MM.1S (cell line): ENCODE measurements around the gene FAM118B.

Experiments used
- DNase-seq: peaks from one replicate; pipeline ENCODE4 v3.0.0-alpha.2; 2015
- H2AFZ ChIP-seq: fragments of 300-600 bp; sonication (generic); 2 replicates; pipeline ENCODE4 v1.6.0; 2016; ENCODE audit warnings: antibody characterized with exemption, low read length
- H3F3A ChIP-seq: fragments of 300-600 bp; sonication (generic); 2 replicates; pipeline ENCODE4 v1.6.1; 2016; ENCODE audit warnings: mild to moderate bottlenecking, antibody characterized with exemption, low read length, moderate library complexity, mixed read lengths; ENCODE audit not compliant: insufficient read depth
- H3K27ac ChIP-seq: fragments of 300-600 bp; sonication (generic); 2 replicates; pipeline ENCODE4 v1.5.1; 2016; ENCODE audit warnings: mild to moderate bottlenecking, low read length
- H3K27me3 ChIP-seq: fragments of 300-600 bp; sonication (generic); replicated peaks from 2 replicates; pipeline ENCODE4 v1.6.0; 2016; ENCODE audit warnings: low read length; ENCODE audit not compliant: insufficient read depth
- H3K36me3 ChIP-seq: fragments of 300-600 bp; sonication (generic); replicated peaks from 2 replicates; pipeline ENCODE4 v1.6.1; 2016; ENCODE audit warnings: mild to moderate bottlenecking, low read length, mixed read lengths; ENCODE audit not compliant: insufficient read depth
- H3K4me1 ChIP-seq: fragments of 300-600 bp; sonication (generic); 2 replicates; pipeline ENCODE4 v1.6.1; 2016; ENCODE audit warnings: low read length, mixed read lengths
- H3K4me2 ChIP-seq: fragments of 300-600 bp; sonication (generic); 2 replicates; pipeline ENCODE4 v1.6.0; 2016; ENCODE audit warnings: low read depth, low read length
- H3K4me3 ChIP-seq: fragments of 300-600 bp; sonication (generic); 2 replicates; pipeline ENCODE4 v1.5.1; 2016; ENCODE audit warnings: low read length, mixed read lengths
- H3K79me2 ChIP-seq: fragments of 300-600 bp; sonication (generic); 2 replicates; pipeline ENCODE4 v1.6.1; 2016; ENCODE audit warnings: mixed run types, low read length, mixed read lengths
- H3K9ac ChIP-seq: fragments of 300-600 bp; sonication (generic); 2 replicates; pipeline ENCODE4 v1.6.1; 2016; ENCODE audit warnings: low read length, mixed read lengths
- H3K9me2 ChIP-seq: fragments of 300-600 bp; sonication (generic); replicated peaks from 2 replicates; pipeline ENCODE4 v1.6.1; 2016; ENCODE audit warnings: mild to moderate bottlenecking, low read length, mixed read lengths; ENCODE audit not compliant: insufficient read depth
- H3K9me3 ChIP-seq: fragments of 300-600 bp; sonication (generic); replicated peaks from 2 replicates; pipeline ENCODE4 v1.6.1; 2016; ENCODE audit warnings: mild to moderate bottlenecking, low read length, mixed read lengths; ENCODE audit not compliant: insufficient read depth
- H4K20me1 ChIP-seq: fragments of 300-600 bp; sonication (generic); 2 replicates; pipeline ENCODE4 v1.6.1; 2016; ENCODE audit warnings: mild to moderate bottlenecking, low read length, moderate library complexity, mixed read lengths; ENCODE audit not compliant: insufficient read depth
- CTCF ChIP-seq: fragments of 300-600 bp; sonication (generic); IDR thresholded peaks from 2 replicates; pipeline ENCODE4 v1.5.1; 2016; ENCODE audit warnings: antibody characterized with exemption, low read length, mixed read lengths
- EZH2 ChIP-seq: fragments of 300-600 bp; sonication (generic); optimal IDR thresholded peaks from 2 replicates; pipeline ENCODE3; 2017; ENCODE audit warnings: low read depth, mild to moderate bottlenecking, antibody characterized with exemption, low read length, mixed read lengths
- EZH2phosphoT487 ChIP-seq: fragments of 300-600 bp; sonication (generic); IDR thresholded peaks from 2 replicates; pipeline ENCODE4 v1.6.1; 2018; ENCODE audit warnings: antibody characterized with exemption, low read length

Gene FAM118B

GRCh38 chr11:126224647-126225294 is 13.2 kb downstream of the FAM118B start:
- no peak overlapping the region for H2AFZ ChIP-seq
- no peak overlapping the region for H3K4me3 ChIP-seq
- H3K9me3 ChIP-seq, result no peaks in the 10 kb centered on the region
- H3K4me2 ChIP-seq, result no peak overlapping the region
- H3K27ac ChIP-seq, result no peak overlapping the region
- TF ChIP-seq CTCF (no peak), EZH2 (no peak), EZH2phosphoT487 (no peak)
- no peak for DNase-seq
- no peaks in the 10 kb centered on the region for H4K20me1 ChIP-seq
- no peaks in the 10 kb centered on the region for H3K9me2 ChIP-seq
- H3K79me2 ChIP-seq, result peaks cover 54% of the 10 kb centered on the region
- no peaks in the 10 kb centered on the region for H3K36me3 ChIP-seq
- H3K9ac ChIP-seq, result no peak overlapping the region
- no peaks in the 10 kb centered on the region for H3K27me3 ChIP-seq
- no peaks in the 10 kb centered on the region for H3F3A ChIP-seq
- peaks cover 4% of the 10 kb centered on the region for H3K4me1 ChIP-seq

GRCh38 chr11:126225295-126225665 is 13.7 kb downstream of the FAM118B start:
- Histone ChIP-seq H3K27ac (no peak overlapping the region), H3F3A (no peaks in the 10 kb centered on the region), H3K9me3 (no peaks in the 10 kb centered on the region), H3K4me3 (no peak overlapping the region), H3K4me2 (no peak overlapping the region), H3K79me2 (peaks cover 49% of the 10 kb centered on the region), H3K27me3 (no peaks in the 10 kb centered on the region), H4K20me1 (no peaks in the 10 kb centered on the region), H3K9me2 (no peaks in the 10 kb centered on the region), H3K4me1 (no peaks in the 10 kb centered on the region), H3K36me3 (no peaks in the 10 kb centered on the region), H2AFZ (no peak overlapping the region), H3K9ac (no peak overlapping the region)
- DNase-seq, result no peak
- TF ChIP-seq EZH2 (no peak), EZH2phosphoT487 (no peak), CTCF (no peak)

GRCh38 chr11:126226334-126227084 is 14.9 kb downstream of the FAM118B start:
- H3K27ac ChIP-seq, result no peak overlapping the region
- no peaks in the 10 kb centered on the region for H3K4me1 ChIP-seq
- no peaks in the 10 kb centered on the region for H3K9me2 ChIP-seq
- H4K20me1 ChIP-seq, result no peaks in the 10 kb centered on the region
- H3K9me3 ChIP-seq, result no peaks in the 10 kb centered on the region
- H3K4me3 ChIP-seq, result no peak overlapping the region
- H3K36me3 ChIP-seq, result no peaks in the 10 kb centered on the region
- H3K27me3 ChIP-seq, result no peaks in the 10 kb centered on the region
- peaks cover 38% of the 10 kb centered on the region for H3K79me2 ChIP-seq
- no peak overlapping the region for H2AFZ ChIP-seq
- H3K4me2 ChIP-seq, result no peak overlapping the region
- TF ChIP-seq EZH2phosphoT487 (no peak), EZH2 (no peak), CTCF (no peak)
- no peak for DNase-seq
- no peak overlapping the region for H3K9ac ChIP-seq
- H3F3A ChIP-seq, result no peaks in the 10 kb centered on the region
